KMS-11 (cell line): ENCODE measurements around the gene LEKR1.
A peak's percentile ranks its signal among the peaks of the same experiment; 100 is the strongest.

ENCODE experiments used
- H2AFZ ChIP-seq: fragments of 200-600 bp; sonication (generic); 2 replicates; pipeline ENCODE4 v1.6.1; 2016; ENCODE audit warnings: antibody characterized with exemption, mixed run types, low read depth
- H3K27ac ChIP-seq: fragments of 200-600 bp; sonication (generic); 2 replicates; pipeline ENCODE4 v1.6.1; 2016; ENCODE audit warnings: mild to moderate bottlenecking, mixed run types
- H3K27me3 ChIP-seq: fragments of 200-600 bp; sonication (generic); 2 replicates; pipeline ENCODE4 v1.6.1; 2017; ENCODE audit warnings: mild to moderate bottlenecking, low read depth, mixed run types, moderate library complexity; ENCODE audit not compliant: insufficient read depth
- H3K36me3 ChIP-seq: fragments of 200-600 bp; sonication (generic); 2 replicates; pipeline ENCODE4 v1.6.1; 2017; ENCODE audit warnings: mild to moderate bottlenecking, mixed run types; ENCODE audit not compliant: insufficient read depth
- H3K4me1 ChIP-seq: fragments of 200-600 bp; sonication (generic); 2 replicates; pipeline ENCODE4 v1.6.1; 2016; ENCODE audit warnings: mild to moderate bottlenecking, low read depth, mixed run types; ENCODE audit not compliant: poor library complexity, severe bottlenecking
- H3K4me2 ChIP-seq: fragments of 200-600 bp; sonication (generic); 2 replicates; pipeline ENCODE4 v1.7.0; 2016; ENCODE audit warnings: mild to moderate bottlenecking, mixed run types
- H3K4me3 ChIP-seq: fragments of 200-600 bp; sonication (generic); IDR thresholded peaks from 2 replicates; pipeline ENCODE4 v1.6.1; 2017; ENCODE audit warnings: low read depth, low read length, mixed read lengths; ENCODE audit not compliant: insufficient read depth
- H3K79me2 ChIP-seq: fragments of 200-600 bp; sonication (generic); 2 replicates; pipeline ENCODE4 v1.6.1; 2016; ENCODE audit warnings: low read depth, mixed run types; ENCODE audit not compliant: insufficient read depth
- H3K9ac ChIP-seq: fragments of 200-600 bp; sonication (generic); 2 replicates; pipeline ENCODE4 v1.6.1; 2016; ENCODE audit warnings: mild to moderate bottlenecking, mixed run types
- H4K20me1 ChIP-seq: fragments of 200-600 bp; sonication (generic); 2 replicates; pipeline ENCODE4 v1.6.1; 2016; ENCODE audit warnings: mild to moderate bottlenecking, mixed run types; ENCODE audit not compliant: insufficient read depth
- TF ChIP-seq, protein P1 (sequence below): fragments of 200-600 bp; sonication (generic); conservative IDR thresholded peaks from 2 replicates; pipeline ENCODE4 v1.6.1; 2017; ENCODE audit warnings: low read depth, mild to moderate bottlenecking, antibody characterized with exemption, low read length, moderate library complexity, mixed read lengths

The LEKR1 gene

DNA sequence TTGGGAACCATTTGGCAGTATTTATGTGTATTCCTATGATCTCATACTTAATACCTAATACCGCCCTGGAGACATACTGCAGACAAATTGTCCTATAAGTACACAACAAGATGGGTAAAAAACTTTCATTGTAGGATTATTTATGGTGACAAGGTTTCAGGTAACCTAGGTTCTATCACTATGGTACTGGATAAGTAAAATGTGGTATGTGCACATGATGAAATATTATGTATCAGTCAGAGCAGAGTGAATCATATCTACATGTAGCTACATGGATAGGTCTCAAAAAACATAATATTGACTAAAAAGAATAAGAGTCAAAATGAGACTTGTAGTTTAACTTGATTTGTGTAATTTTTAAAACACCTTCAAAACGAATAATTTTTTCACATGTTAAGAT, 147.8 kb downstream of the LEKR1 start:
- peak overlapping the region; percentile 48 for H3K4me2 ChIP-seq
- TF ChIP-seq, protein P1, sequence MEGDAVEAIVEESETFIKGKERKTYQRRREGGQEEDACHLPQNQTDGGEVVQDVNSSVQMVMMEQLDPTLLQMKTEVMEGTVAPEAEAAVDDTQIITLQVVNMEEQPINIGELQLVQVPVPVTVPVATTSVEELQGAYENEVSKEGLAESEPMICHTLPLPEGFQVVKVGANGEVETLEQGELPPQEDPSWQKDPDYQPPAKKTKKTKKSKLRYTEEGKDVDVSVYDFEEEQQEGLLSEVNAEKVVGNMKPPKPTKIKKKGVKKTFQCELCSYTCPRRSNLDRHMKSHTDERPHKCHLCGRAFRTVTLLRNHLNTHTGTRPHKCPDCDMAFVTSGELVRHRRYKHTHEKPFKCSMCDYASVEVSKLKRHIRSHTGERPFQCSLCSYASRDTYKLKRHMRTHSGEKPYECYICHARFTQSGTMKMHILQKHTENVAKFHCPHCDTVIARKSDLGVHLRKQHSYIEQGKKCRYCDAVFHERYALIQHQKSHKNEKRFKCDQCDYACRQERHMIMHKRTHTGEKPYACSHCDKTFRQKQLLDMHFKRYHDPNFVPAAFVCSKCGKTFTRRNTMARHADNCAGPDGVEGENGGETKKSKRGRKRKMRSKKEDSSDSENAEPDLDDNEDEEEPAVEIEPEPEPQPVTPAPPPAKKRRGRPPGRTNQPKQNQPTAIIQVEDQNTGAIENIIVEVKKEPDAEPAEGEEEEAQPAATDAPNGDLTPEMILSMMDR, result no peak
- no peak overlapping the region for H2AFZ ChIP-seq
- no peaks in the 10 kb centered on the region for H3K36me3 ChIP-seq
- no peaks in the 10 kb centered on the region for H3K27me3 ChIP-seq
- no peaks in the 10 kb centered on the region for H3K79me2 ChIP-seq
- H4K20me1 ChIP-seq, result no peaks in the 10 kb centered on the region
- peaks cover 51% of the 10 kb centered on the region for H3K4me1 ChIP-seq
- H3K27ac ChIP-seq, result peak overlapping the region; percentile 0; the same call in 1 of the 2 replicates
- no peak overlapping the region for H3K9ac ChIP-seq
- H3K4me3 ChIP-seq, result no peak overlapping the region

DNA sequence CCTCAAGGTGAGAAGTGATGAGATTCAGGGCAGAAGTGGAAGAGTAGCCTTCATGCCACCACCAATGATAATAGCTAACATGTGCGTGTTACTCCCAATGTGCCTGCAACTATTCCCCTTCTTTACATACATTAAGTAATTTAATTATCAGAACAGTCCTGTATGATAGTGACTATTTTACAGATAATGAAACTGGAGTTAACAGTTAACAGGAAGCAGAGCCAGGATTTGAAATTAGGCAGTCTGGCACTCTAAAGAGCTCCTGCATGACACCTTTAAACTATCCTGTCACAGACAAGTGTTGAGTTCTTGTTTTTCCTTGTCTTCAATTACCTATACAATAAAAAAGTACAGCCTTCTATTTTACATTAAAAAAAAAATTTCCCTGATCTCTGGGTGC, 148.8 kb downstream of the LEKR1 start:
- Histone ChIP-seq H3K4me2 (peak overlapping the region; percentile 48; the same call in 1 of the 2 replicates), H3K36me3 (no peaks in the 10 kb centered on the region), H4K20me1 (no peaks in the 10 kb centered on the region), H3K79me2 (no peaks in the 10 kb centered on the region), H3K27me3 (no peaks in the 10 kb centered on the region), H3K4me3 (no peak overlapping the region), H3K4me1 (peaks cover 58% of the 10 kb centered on the region), H3K27ac (peak overlapping the region; percentile 0; the same call in 1 of the 2 replicates), H2AFZ (no peak overlapping the region), H3K9ac (no peak overlapping the region)
- TF ChIP-seq, protein P1, result no peak

DNA sequence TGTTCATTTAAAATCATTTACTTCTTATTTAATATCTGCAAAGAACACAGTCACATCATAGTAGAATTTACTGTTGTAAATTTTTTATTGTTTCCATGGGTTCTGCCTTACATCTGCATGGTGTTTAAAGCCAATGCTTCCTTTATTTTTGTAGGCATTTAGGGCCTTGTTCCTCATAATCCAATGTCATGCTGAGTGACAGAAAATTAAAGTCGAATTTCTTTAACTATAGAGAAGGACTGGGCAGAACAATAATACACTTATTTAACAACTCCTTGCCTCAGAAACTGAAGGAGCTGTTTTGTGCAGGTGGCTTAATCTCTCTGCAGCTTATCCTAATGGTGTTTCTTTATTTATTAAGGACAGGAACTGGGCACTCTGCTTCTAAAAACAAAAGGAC, 149.6 kb downstream of the LEKR1 start:
- Histone ChIP-seq H3K4me1 (peaks cover 58% of the 10 kb centered on the region), H3K4me3 (no peak overlapping the region), H3K27ac (no peak overlapping the region), H4K20me1 (no peaks in the 10 kb centered on the region), H3K4me2 (no peak overlapping the region; the same call in 1 of the 2 replicates), H3K9ac (no peak overlapping the region), H2AFZ (no peak overlapping the region), H3K36me3 (no peaks in the 10 kb centered on the region), H3K27me3 (no peaks in the 10 kb centered on the region), H3K79me2 (no peaks in the 10 kb centered on the region)
- TF ChIP-seq, protein P1, result no peak

DNA sequence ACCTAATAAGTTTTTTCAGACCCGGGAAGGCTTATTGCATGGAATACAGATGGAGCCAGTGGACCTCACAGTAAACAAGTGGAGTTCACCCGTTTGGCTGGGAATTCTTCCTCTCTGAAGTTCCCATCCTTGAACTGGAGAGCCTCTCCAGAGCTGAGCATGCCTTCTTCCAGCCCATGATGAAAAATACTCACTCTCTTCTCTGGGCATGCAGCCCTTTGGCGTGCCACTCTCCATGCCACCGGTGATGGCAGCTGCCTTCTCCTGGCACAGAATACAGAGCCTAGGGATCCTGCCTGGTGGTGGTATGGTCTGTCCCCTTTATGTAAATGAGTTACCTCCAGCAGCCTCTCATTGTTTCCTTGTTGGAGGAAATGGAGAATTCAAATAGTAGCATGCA, 150.8 kb downstream of the LEKR1 start:
- no peak overlapping the region for H3K4me3 ChIP-seq
- H3K9ac ChIP-seq, result no peak overlapping the region
- no peaks in the 10 kb centered on the region for H3K36me3 ChIP-seq
- TF ChIP-seq, protein P1, result no peak
- peaks cover 58% of the 10 kb centered on the region for H3K4me1 ChIP-seq
- H3K27me3 ChIP-seq, result no peaks in the 10 kb centered on the region
- H3K79me2 ChIP-seq, result no peaks in the 10 kb centered on the region
- no peak overlapping the region for H3K4me2 ChIP-seq
- no peak overlapping the region for H3K27ac ChIP-seq
- no peak overlapping the region for H2AFZ ChIP-seq
- no peaks in the 10 kb centered on the region for H4K20me1 ChIP-seq
